HUES64 (cell line): ENCODE measurements around the gene HS3ST6.
A peak's percentile ranks its signal among the peaks of the same experiment; 100 is the strongest.
"Not testable (repeated sequence)": the region's sequence is repeated elsewhere in the genome, so short reads cannot be mapped to it uniquely, and the experiment has no call there.

Experiments used
- H3K27ac ChIP-seq: 2 replicates; pipeline ENCODE4 v1.7.0; 2013; ENCODE audit warnings: low read depth, low read length, inconsistent platforms
- H3K27me3 ChIP-seq: 2 replicates; pipeline ENCODE4 v1.6.1; 2013; ENCODE audit warnings: mild to moderate bottlenecking, low read length; ENCODE audit not compliant: insufficient read depth
- H3K36me3 ChIP-seq: 2 replicates; pipeline ENCODE4 v1.6.1; 2013; ENCODE audit warnings: mild to moderate bottlenecking, low read length; ENCODE audit not compliant: insufficient read depth
- H3K4me1 ChIP-seq: 2 replicates; pipeline ENCODE4 v1.6.1; 2013; ENCODE audit warnings: mild to moderate bottlenecking, low read length, moderate library complexity; ENCODE audit not compliant: insufficient read depth
- H3K4me3 ChIP-seq: 2 replicates; pipeline ENCODE4 v1.5.1; 2013; ENCODE audit warnings: mild to moderate bottlenecking, low read length, moderate library complexity
- H3K9ac ChIP-seq: 2 replicates; pipeline ENCODE4 v1.6.1; 2013; ENCODE audit warnings: mild to moderate bottlenecking, low read depth, low read length
- H3K9me3 ChIP-seq: 2 replicates; pipeline ENCODE4 v1.6.1; 2013; ENCODE audit warnings: low read depth, low read length; ENCODE audit not compliant: insufficient read depth
- WGBS: fragments of 150-250, 120-280 bp; methylation state at CpG from one replicate; pipeline ENCODE4 v1.1.7; 2013; ENCODE audit warnings: missing lambda C conversion rate; 5-methylcytosine and 5-hydroxymethylcytosine counted together

HS3ST6 gene

GRCh38 chr16:1959269-1960039 is 41.2 kb upstream of the HS3ST6 start, which contains the start of gene NDUFB10:
Gene NDUFB10 (plus strand): TSS chr16:1959538. CDS start chr16:1959625, 87 bp downstream.
- peak within 1 kb of the TSS; percentile 96 for H3K4me3 ChIP-seq
- peaks cover 4% of the 10 kb centered on the region for H3K4me1 ChIP-seq
- H3K9ac ChIP-seq: peak within 1 kb of the TSS; percentile 96
- H3K9me3 ChIP-seq: no peaks in the 10 kb centered on the region
- H3K27ac ChIP-seq: peak within 1 kb of the TSS; percentile 75
- under 1% methylated on average over 79 of the region's 79 CpGs for WGBS
- peaks cover 33% of the 10 kb centered on the region for H3K36me3 ChIP-seq
- no peaks in the 10 kb centered on the region for H3K27me3 ChIP-seq

- Histone ChIP-seq H3K9me3 (no peaks in the 10 kb centered on the region), H3K27me3 (no peaks in the 10 kb centered on the region), H3K27ac (no peak overlapping the region), H3K4me1 (peaks cover 4% of the 10 kb centered on the region), H3K36me3 (peaks cover 29% of the 10 kb centered on the region), H3K9ac (no peak overlapping the region), H3K4me3 (peak overlapping the region; percentile 96)
- 53% methylated on average over 14 of the region's 14 CpGs for WGBS
These were observed 40.6 kb upstream of the HS3ST6 start for GRCh38 chr16:1958715-1959268.

GRCh38 chr16:1958143-1958491 is 39.9 kb upstream of the HS3ST6 start:
- WGBS: 96% methylated on average over 30 of the region's 30 CpGs
- not testable (repeated sequence) for H3K27ac ChIP-seq

GRCh38 chr16:1957434-1958142 is 39.4 kb upstream of the HS3ST6 start:
- H3K9ac ChIP-seq, H3K4me1 ChIP-seq: not testable (repeated sequence)

More at GRCh38 chr16:1958143-1958491, 39.9 kb upstream of the HS3ST6 start:
- not testable (repeated sequence) for H3K4me3 ChIP-seq, H3K9ac ChIP-seq, H3K4me1 ChIP-seq, H3K9me3 ChIP-seq, H3K27me3 ChIP-seq
- peaks cover 22% of the 10 kb centered on the region for H3K36me3 ChIP-seq

GRCh38 chr16:1953734-1954133 is 35.5 kb upstream of the HS3ST6 start:
- Histone ChIP-seq H3K27me3 (no peaks in the 10 kb centered on the region), H3K36me3 (no peaks in the 10 kb centered on the region), H3K9me3 (no peaks in the 10 kb centered on the region), H3K9ac (no peak overlapping the region), H3K4me1 (no peaks in the 10 kb centered on the region; the same call in 1 of the 2 replicates), H3K27ac (no peak overlapping the region), H3K4me3 (no peak overlapping the region)
- WGBS: 94% methylated on average over 22 of the region's 22 CpGs

More at GRCh38 chr16:1957434-1958142, 39.4 kb upstream of the HS3ST6 start:
- H3K4me3 ChIP-seq, H3K27me3 ChIP-seq, H3K9me3 ChIP-seq, H3K27ac ChIP-seq: not testable (repeated sequence)
- peaks cover 17% of the 10 kb centered on the region for H3K36me3 ChIP-seq
- 94% methylated on average over 19 of the region's 22 CpGs for WGBS

GRCh38 chr16:1950559-1950958 is 32.3 kb upstream of the HS3ST6 start:
- Histone ChIP-seq H3K4me1 (no peaks in the 10 kb centered on the region), H3K27me3 (no peaks in the 10 kb centered on the region), H3K9ac (no peak overlapping the region), H3K27ac (no peak overlapping the region), H3K36me3 (no peaks in the 10 kb centered on the region), H3K4me3 (no peak overlapping the region), H3K9me3 (no peaks in the 10 kb centered on the region)
- 93% methylated on average over 19 of the region's 19 CpGs for WGBS

- no peaks in the 10 kb centered on the region for H3K9me3 ChIP-seq
- no peak overlapping the region for H3K27ac ChIP-seq
- H3K4me1 ChIP-seq: no peaks in the 10 kb centered on the region
- 84% methylated on average over 7 of the region's 7 CpGs for WGBS
- no peak overlapping the region for H3K4me3 ChIP-seq
- no peaks in the 10 kb centered on the region for H3K36me3 ChIP-seq
- no peaks in the 10 kb centered on the region for H3K27me3 ChIP-seq
- no peak overlapping the region for H3K9ac ChIP-seq
These were observed 31.8 kb upstream of the HS3ST6 start for GRCh38 chr16:1950047-1950446.

GRCh38 chr16:1949507-1949906 is 31.3 kb upstream of the HS3ST6 start:
- WGBS: 94% methylated on average over 10 of the region's 11 CpGs
- no peak overlapping the region for H3K9ac ChIP-seq

GRCh38 chr16:1947369-1947670 is 29.1 kb upstream of the HS3ST6 start:
- WGBS: 95% methylated on average over 9 of the region's 9 CpGs
- no peaks in the 10 kb centered on the region for H3K9me3 ChIP-seq
- H3K36me3 ChIP-seq: no peaks in the 10 kb centered on the region
- no peak overlapping the region for H3K27ac ChIP-seq
- peaks cover 2% of the 10 kb centered on the region; the same call in 1 of the 2 replicates for H3K27me3 ChIP-seq
- no peak overlapping the region for H3K4me3 ChIP-seq
- no peaks in the 10 kb centered on the region for H3K4me1 ChIP-seq
- H3K9ac ChIP-seq: no peak overlapping the region

More at GRCh38 chr16:1949507-1949906, 31.3 kb upstream of the HS3ST6 start:
- Histone ChIP-seq H3K27me3 (no peaks in the 10 kb centered on the region), H3K27ac (no peak overlapping the region), H3K36me3 (no peaks in the 10 kb centered on the region), H3K4me1 (no peaks in the 10 kb centered on the region), H3K9me3 (no peaks in the 10 kb centered on the region), H3K4me3 (no peak overlapping the region)

GRCh38 chr16:1946495-1947368 is 28.5 kb upstream of the HS3ST6 start:
- Histone ChIP-seq H3K4me3 (no peak overlapping the region), H3K9me3 (no peaks in the 10 kb centered on the region), H3K4me1 (0 out of 2 replicates have a peak, but pooled peaks cover 5% of the 10 kb centered on the region), H3K27ac (no peak overlapping the region), H3K27me3 (peaks cover 5% of the 10 kb centered on the region; the same call in 1 of the 2 replicates), H3K36me3 (no peaks in the 10 kb centered on the region), H3K9ac (no peak overlapping the region)
- WGBS: 92% methylated on average over 38 of the region's 38 CpGs
